A549 (cell line): ENCODE data around the gene NCS1. TPM values are rescaled to one million over a fixed set of nuclear protein-coding genes. Genes with fewer than 3 reads are reported as not detected.

Experiments used
- ATAC-seq, 2 experiments: fragments of 200-7000 bp in 1 of 2; fragments of >200 bp in 1 of 2; cut with Nextera tagmentation in 1 of 2; cut with Tn5 transposase in 1 of 2; 3 replicates each; pipeline versions ENCODE4 v1.8.0 to v1.9.1; 2018 to 2020; ENCODE audit warnings: mild to moderate bottlenecking in 1 of 2, moderate library complexity in 1 of 2
- CTCF ChIA-PET: fragments of 300-600 bp; sonication (Branson Sonifier 250); formaldehyde crosslinking; extraction: SDS; loops from one replicate; lab custom pipeline; 2021; ENCODE audit warnings: antibody characterized with exemption, inconsistent platforms; lab: Yijun Ruan, JAX
- POLR2A ChIA-PET: fragments of 350-600 bp; formaldehyde crosslinking; extraction: SDS; loops from one replicate; lab custom pipeline; 2021; ENCODE audit warnings: antibody characterized with exemption, inconsistent platforms; lab: Yijun Ruan, JAX
- DNase-seq, 2 experiments: peaks; one replicate each; pipeline versions ENCODE4 v3.0.0 to v3.0.0-alpha.2; 2011 to 2016; ENCODE audit warnings: low read depth in 1 of 2, low spot score in 1 of 2
- FAIRE-seq: peaks from 2 replicates; lab custom pipeline; 2011; peaks lifted over from hg19 to GRCh38; lab: Jason Lieb, UNC
- H3K27ac ChIP-seq, 2 experiments: fragments of >200 bp; sonication (Bioruptor Twin); formaldehyde crosslinking; 3 replicates each; pipeline ENCODE4 v1.5.1; 2016 to 2017
- H3K4me1 ChIP-seq: fragments of >200 bp; sonication (Bioruptor Twin); formaldehyde crosslinking; 3 replicates; pipeline ENCODE4 v1.6.1; 2016
- H3K4me2 ChIP-seq: fragments of >200 bp; sonication (Bioruptor Twin); formaldehyde crosslinking; 3 replicates; pipeline ENCODE4 v1.6.1; 2016
- H3K4me3 ChIP-seq: fragments of >200 bp; sonication (Bioruptor Twin); formaldehyde crosslinking; 3 replicates; pipeline ENCODE4 v1.5.1; 2016
- H3K9me3 ChIP-seq: fragments of >200 bp; sonication (Bioruptor Twin); formaldehyde crosslinking; 3 replicates; pipeline ENCODE4 v1.6.1; 2016
- CBX8 ChIP-seq: fragments of 200-600 bp; sonication (generic); IDR thresholded peaks from 2 replicates; pipeline ENCODE4 v1.6.1; 2016
- EHF ChIP-seq: fragments of 250-450 bp; sonication (Bioruptor Pico); IDR thresholded peaks from 2 replicates; pipeline ENCODE4 v1.5.0; 2020; ENCODE audit warnings: mild to moderate bottlenecking
- KDM5A ChIP-seq: fragments of 200-600 bp; sonication (generic); IDR thresholded peaks from 2 replicates; pipeline ENCODE4 v1.6.1; 2016; ENCODE audit warnings: antibody characterized with exemption, mild to moderate bottlenecking
- NPAS2 ChIP-seq: fragments of 250-450 bp; sonication (Bioruptor Pico); IDR thresholded peaks from 2 replicates; pipeline ENCODE4 v1.8.0; 2022; ENCODE audit warnings: mild to moderate bottlenecking, moderate library complexity, borderline replicate concordance
- PHF8 ChIP-seq: fragments of 200-600 bp; sonication (generic); IDR thresholded peaks from 2 replicates; pipeline ENCODE4 v1.6.1; 2016; ENCODE audit warnings: low read depth, mild to moderate bottlenecking, antibody characterized with exemption, moderate library complexity, borderline replicate concordance
- RAD21 ChIP-seq, 2 experiments: fragments of >200 bp in 1 of 2; sonication (Bioruptor Twin) in 1 of 2; formaldehyde crosslinking in 1 of 2; IDR thresholded peaks in 1 of 2; conservative IDR thresholded peaks in 1 of 2; 2 replicates in 1 of 2; 3 replicates in 1 of 2; pipeline ENCODE4 v1.6.1; 2012 to 2018; ENCODE audit warnings: inconsistent platforms in 1 of 2
- RCOR1 ChIP-seq: fragments of 150-350 bp; IDR thresholded peaks from 2 replicates; pipeline ENCODE4 v1.6.1; 2014; ENCODE audit warnings: antibody characterized with exemption, low read length, low read depth
- SMC3 ChIP-seq: fragments of >200 bp; sonication (Bioruptor Twin); formaldehyde crosslinking; IDR thresholded peaks from 3 replicates; pipeline ENCODE4 v1.6.1; 2018; ENCODE audit warnings: inconsistent platforms
- TFCP2L1 ChIP-seq: fragments of 250-450 bp; sonication (Bioruptor Pico); IDR thresholded peaks from 2 replicates; pipeline ENCODE4 v1.5.0; 2021; ENCODE audit warnings: mild to moderate bottlenecking
- WGBS: methylation state at CpG from one replicate; pipeline ENCODE4 v1.1.6; 2017; ENCODE audit errors: missing lambda C conversion rate; 5-methylcytosine and 5-hydroxymethylcytosine counted together
- polyA plus RNA-seq, 4 experiments: library from polyadenylated mRNA; depleted of rRNA in 3 of 4; stranded (reverse); fragments of >200 nt; fragmentation: RNase III in 1 of 4; extraction: RNeasy Plus Mini Kit Qiagen cat#74134 plus additional on column Dnase treatment in 1 of 4; gene quantifications; 2 replicates in 3 of 4; 3 replicates in 1 of 4; pipeline ENCODE4 v1.2.3, GENCODE V29; 2011 to 2017
- TF ChIP-seq, protein P1 (sequence below): fragments of 250-450 bp; sonication (Bioruptor Pico); IDR thresholded peaks from 2 replicates; pipeline ENCODE4 v1.5.0; 2021; ENCODE audit warnings: mild to moderate bottlenecking, moderate library complexity, borderline replicate concordance
- TF ChIP-seq, protein P2 (sequence below): fragments of 200-600 bp; sonication (generic); IDR thresholded peaks from 2 replicates; pipeline ENCODE4 v1.6.1; 2016; ENCODE audit warnings: antibody characterized with exemption, mild to moderate bottlenecking, moderate library complexity
- TF ChIP-seq, protein P3 (sequence below): fragments of 250-450 bp; sonication (Bioruptor Pico); IDR thresholded peaks from 2 replicates; pipeline ENCODE4 v1.5.0; 2020; ENCODE audit warnings: low read depth, mild to moderate bottlenecking, moderate library complexity

NCS1 gene
- polyA plus RNA-seq, 2 of the 4 experiments (the other 2 are of a cell fraction), result 17.9 to 21.9 TPM

DNA sequence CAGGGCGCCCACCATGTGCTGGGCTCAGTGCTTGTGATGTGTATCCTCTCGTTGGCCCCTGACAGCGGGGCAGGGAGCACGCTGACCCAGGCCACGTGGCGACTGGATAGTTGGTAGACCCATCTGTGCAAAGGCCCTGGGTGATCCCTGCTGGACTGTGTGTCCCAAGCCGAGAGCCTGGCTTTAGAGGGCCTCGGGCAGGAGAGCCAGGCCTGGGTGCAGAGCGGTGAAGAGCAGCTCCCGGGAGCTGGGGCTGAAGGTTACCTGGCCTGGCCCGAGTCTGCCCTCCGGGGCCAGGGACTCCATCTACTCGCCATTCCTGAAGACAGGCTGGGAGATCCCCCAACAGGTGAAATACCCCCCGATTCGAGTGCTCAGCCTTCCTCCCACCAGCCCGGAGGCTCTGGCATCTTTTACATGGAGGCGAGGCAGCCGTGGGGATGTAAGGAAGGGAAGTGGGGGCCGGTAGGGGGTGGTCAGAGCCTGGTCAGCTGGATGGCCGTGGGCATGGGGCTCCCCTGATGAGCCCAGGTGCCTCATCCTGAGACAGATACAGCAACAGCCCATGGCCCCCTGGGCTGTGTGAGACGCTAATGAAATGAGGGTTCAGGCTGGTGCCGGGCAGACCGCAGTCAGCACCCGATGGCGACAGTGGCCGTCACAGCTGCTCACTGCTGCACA, 19.0 kb downstream of the NCS1 start:
- no peak for DNase-seq
- Histone ChIP-seq H3K27ac (no peak overlapping the region; a peak in 1 of 6 replicates), H3K9me3 (no peaks in the 10 kb centered on the region), H3K4me1 (peaks cover 16% of the 10 kb centered on the region), H3K4me2 (no peak overlapping the region), H3K4me3 (no peak overlapping the region)
- no peak for FAIRE-seq
- ATAC-seq, result no peak
- ChIA-PET CTCF (interaction anchor here (2.1 kb wide), 1 partner anchor 84 kb away, joined by 9 read pairs; no protein-coding TSS in a partner anchor), POLR2A (no interaction called here)
- 87% methylated on average over 15 of the region's 26 CpGs for WGBS
- TF ChIP-seq RAD21 (conservative IDR thresholded peaks at IDR 0.05 in 1 of 2, IDR thresholded peaks at IDR 0.05 in 1 of 2) (no peak), RCOR1 (no peak)

DNA sequence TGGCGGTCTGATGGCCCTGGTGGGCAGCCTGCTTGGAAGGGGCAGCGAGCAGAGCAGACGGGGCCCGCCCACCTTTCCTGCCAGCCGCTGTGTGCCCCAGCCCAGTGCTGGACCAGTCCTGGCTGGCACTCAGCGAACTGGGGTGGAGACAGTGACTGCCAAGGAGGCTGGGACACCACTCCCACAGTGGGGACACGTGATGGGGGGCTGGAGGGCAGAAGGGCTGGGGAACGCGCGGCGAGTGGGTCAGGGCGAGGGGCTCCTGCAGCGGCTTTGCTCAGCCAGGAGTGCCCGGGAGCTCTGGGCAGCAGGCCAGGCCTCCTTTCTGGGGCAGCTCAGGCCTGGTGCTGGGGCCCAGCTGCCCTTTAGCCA, 19.5 kb downstream of the NCS1 start:
- ATAC-seq (no peak), DNase-seq (no peak), FAIRE-seq (no peak)
- CTCF ChIA-PET, result interaction anchor here (0.5 to 2.1 kb wide), 3 partner anchors 44 to 1074 kb away, joined by 3 to 9 read pairs (median 5); no protein-coding TSS in a partner anchor
- POLR2A ChIA-PET, result no interaction called here
- Histone ChIP-seq H3K27ac (no peak overlapping the region), H3K4me1 (peaks cover 11% of the 10 kb centered on the region), H3K9me3 (no peaks in the 10 kb centered on the region), H3K4me3 (no peak overlapping the region), H3K4me2 (no peak overlapping the region)
- TF ChIP-seq, protein P1, sequence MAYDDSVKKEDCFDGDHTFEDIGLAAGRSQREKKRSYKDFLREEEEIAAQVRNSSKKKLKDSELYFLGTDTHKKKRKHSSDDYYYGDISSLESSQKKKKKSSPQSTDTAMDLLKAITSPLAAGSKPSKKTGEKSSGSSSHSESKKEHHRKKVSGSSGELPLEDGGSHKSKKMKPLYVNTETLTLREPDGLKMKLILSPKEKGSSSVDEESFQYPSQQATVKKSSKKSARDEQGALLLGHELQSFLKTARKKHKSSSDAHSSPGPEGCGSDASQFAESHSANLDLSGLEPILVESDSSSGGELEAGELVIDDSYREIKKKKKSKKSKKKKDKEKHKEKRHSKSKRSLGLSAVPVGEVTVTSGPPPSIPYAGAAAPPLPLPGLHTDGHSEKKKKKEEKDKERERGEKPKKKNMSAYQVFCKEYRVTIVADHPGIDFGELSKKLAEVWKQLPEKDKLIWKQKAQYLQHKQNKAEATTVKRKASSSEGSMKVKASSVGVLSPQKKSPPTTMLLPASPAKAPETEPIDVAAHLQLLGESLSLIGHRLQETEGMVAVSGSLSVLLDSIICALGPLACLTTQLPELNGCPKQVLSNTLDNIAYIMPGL (CRISPR knock-in tag), result no peak
- TF ChIP-seq CBX8, result no peak
- TF ChIP-seq NPAS2, result no peak
- TF ChIP-seq KDM5A, result no peak
- TF ChIP-seq PHF8, result no peak
- TF ChIP-seq TFCP2L1 (CRISPR knock-in tag), result no peak
- TF ChIP-seq, protein P2, sequence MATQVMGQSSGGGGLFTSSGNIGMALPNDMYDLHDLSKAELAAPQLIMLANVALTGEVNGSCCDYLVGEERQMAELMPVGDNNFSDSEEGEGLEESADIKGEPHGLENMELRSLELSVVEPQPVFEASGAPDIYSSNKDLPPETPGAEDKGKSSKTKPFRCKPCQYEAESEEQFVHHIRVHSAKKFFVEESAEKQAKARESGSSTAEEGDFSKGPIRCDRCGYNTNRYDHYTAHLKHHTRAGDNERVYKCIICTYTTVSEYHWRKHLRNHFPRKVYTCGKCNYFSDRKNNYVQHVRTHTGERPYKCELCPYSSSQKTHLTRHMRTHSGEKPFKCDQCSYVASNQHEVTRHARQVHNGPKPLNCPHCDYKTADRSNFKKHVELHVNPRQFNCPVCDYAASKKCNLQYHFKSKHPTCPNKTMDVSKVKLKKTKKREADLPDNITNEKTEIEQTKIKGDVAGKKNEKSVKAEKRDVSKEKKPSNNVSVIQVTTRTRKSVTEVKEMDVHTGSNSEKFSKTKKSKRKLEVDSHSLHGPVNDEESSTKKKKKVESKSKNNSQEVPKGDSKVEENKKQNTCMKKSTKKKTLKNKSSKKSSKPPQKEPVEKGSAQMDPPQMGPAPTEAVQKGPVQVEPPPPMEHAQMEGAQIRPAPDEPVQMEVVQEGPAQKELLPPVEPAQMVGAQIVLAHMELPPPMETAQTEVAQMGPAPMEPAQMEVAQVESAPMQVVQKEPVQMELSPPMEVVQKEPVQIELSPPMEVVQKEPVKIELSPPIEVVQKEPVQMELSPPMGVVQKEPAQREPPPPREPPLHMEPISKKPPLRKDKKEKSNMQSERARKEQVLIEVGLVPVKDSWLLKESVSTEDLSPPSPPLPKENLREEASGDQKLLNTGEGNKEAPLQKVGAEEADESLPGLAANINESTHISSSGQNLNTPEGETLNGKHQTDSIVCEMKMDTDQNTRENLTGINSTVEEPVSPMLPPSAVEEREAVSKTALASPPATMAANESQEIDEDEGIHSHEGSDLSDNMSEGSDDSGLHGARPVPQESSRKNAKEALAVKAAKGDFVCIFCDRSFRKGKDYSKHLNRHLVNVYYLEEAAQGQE, result no peak
- WGBS, result 88% methylated on average over 12 of the region's 14 CpGs

DNA sequence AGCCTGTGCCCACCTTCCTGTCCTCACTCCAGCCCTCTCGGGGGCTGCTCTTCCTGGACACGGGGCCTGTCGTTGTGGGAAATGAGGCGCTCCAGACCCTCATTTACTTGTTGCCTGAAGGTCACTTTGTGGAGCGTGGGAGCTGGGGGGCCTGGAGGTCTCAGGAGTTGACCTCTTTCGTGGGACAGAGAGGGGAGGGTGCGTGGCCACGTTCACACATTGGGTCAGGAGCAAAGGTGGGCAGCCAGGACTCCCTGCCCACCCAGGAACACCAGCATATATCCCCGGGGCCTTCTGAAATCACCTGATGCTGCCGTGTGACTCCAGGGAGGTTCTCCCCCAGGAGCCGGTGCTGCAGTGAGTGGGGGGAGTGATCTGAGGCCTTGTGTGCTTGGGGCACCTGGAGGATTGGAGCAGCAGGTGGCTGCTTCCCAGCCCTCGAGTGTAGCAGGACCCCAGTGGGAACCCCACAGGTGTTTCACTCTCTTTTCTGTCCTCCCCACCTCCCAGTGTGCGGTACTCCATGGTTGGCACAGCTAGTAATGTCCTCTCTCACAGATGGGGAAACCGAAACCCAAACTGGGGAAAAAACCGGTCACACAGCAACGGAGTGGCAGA, 20.3 kb downstream of the NCS1 start:
- Histone ChIP-seq H3K9me3 (no peaks in the 10 kb centered on the region), H3K4me2 (no peak overlapping the region), H3K4me3 (no peak overlapping the region), H3K27ac (no peak overlapping the region), H3K4me1 (peaks cover 6% of the 10 kb centered on the region)
- ATAC-seq, result no peak
- WGBS, result 85% methylated on average over 13 of the region's 16 CpGs
- no peak for DNase-seq
- FAIRE-seq, result no peak
- ChIA-PET CTCF (interaction anchor here (0.5 to 2.1 kb wide), 3 partner anchors 44 to 1074 kb away, joined by 3 to 9 read pairs (median 5); no protein-coding TSS in a partner anchor), POLR2A (no interaction called here)
- TF ChIP-seq EHF (CRISPR knock-in tag) (no peak), SMC3 (no peak)
- TF ChIP-seq, protein P3, sequence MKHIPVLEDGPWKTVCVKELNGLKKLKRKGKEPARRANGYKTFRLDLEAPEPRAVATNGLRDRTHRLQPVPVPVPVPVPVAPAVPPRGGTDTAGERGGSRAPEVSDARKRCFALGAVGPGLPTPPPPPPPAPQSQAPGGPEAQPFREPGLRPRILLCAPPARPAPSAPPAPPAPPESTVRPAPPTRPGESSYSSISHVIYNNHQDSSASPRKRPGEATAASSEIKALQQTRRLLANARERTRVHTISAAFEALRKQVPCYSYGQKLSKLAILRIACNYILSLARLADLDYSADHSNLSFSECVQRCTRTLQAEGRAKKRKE, result no peak
